Measurements from ENCODE around the gene RILPL1.
A peak's percentile ranks its signal among the peaks of the same experiment; 100 is the strongest.
"Not testable (repeated sequence)": the region's sequence is repeated elsewhere in the genome, so short reads cannot be mapped to it uniquely, and the experiment has no call there.

Gene RILPL1, protein sequence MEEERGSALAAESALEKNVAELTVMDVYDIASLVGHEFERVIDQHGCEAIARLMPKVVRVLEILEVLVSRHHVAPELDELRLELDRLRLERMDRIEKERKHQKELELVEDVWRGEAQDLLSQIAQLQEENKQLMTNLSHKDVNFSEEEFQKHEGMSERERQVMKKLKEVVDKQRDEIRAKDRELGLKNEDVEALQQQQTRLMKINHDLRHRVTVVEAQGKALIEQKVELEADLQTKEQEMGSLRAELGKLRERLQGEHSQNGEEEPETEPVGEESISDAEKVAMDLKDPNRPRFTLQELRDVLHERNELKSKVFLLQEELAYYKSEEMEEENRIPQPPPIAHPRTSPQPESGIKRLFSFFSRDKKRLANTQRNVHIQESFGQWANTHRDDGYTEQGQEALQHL

DNA sequence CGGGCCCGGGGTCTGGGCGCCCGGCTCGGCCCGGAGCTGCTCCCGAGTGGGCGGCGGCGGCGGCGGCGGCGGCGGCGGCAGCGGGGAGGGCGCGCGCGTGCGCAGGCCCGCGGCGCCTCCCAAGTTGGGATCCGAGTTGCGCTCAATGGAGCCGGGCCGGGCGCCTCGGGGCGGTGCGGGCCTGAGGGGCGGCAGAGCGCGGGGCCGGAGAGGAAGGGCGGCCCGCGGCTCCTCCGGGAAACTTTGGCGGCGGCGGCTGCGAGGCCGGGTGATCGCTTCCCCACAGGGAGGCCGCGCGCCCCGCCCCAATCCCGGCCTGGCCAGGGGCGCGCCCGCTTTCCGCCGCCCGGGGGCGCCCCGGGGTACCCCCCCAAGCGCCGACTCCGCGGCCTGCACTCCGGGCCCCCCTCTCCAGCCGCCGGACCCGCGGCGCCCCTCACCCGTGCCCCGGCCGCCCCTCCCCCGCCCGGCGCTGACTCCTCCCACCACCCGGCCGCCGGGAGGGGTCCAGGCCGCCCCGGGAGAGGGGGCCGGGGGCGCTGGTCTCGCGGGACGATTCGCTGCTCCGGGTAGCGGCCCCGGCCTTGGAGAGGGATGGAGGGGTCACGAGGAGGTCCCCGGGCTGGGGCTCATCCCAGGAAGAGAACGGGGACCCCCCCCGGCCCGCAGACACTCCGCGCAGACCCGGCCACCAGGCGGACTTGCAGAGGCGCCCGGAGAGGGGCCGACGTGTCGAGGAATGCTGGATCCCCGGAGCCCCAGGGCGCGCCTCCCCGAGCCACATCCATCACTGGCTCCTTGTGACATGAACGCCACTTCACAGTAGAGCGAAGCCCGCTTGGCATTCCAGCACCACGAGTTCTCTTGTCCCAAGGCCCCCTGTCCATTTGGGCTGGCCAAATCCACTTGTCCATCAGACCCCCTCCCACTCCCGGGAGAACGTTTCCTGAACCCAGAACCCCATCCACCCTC, at the start of gene RILPL1:
Gene RILPL1 (minus strand): TSS at position 48 of the 972 bp plus-strand sequence. CDS start 237 bp downstream, outside the sequence.
- DNase-seq (ENCODE audit: low read depth), result no peak

DNA sequence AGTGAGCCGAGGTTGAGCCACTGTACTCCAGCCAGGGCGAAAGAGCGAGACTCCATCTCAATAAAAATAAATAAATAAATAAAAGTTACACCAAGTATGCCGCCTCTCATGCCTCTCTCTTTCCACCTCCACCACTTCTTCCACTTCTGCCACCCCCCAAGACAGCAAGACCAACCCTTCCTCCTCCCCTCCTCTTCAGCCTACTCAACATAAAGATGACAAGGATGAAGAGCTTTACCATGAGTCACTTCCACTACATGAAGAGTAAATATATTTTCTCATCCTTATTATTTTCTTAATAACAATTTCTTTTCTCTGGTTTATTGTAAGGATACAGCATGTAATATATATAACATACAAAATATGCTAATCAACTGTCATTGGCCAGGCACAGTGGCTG, 47.3 kb upstream of the RILPL1 start:
- no peak for DNase-seq (ENCODE audit: low read depth)

DNA sequence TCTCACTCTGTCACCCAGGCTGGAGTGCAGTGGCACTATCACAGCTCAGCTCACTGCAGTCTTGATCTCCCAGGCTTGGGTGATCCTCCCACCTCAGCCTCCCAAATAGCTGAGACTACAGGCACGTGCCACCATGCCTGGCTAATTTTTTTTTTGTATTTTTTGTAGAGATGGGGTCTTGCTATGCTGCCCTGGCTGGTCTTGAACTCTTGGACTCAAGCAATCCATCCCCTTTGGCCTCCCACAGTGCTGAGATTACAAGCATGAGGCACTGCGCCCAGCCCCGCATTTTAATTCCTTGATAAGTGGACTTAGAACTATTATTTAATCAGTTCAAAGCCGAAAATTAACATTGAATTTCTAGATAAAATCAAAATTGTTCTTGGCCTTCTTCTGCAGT, 45.3 kb upstream of the RILPL1 start:
- DNase-seq (ENCODE audit: low read depth), result not testable (repeated sequence)

DNA sequence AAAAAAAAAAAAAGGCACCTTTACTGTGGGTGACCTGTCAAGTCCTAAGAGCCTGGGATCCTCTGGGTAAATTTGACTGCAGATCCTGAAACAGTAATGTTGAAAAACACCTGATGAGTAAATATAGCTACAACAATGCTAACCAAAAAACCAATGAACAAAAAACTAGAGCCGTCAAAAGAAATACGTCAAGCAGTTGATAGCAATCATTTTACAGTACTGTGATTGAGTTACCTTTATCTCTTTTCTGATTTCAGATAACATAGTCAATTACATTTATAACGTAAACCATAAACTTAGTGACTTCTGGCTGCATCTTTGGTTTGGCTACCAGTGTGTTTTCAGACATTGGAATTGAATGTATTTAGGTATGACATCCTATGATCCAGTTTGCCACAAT, 44.7 kb upstream of the RILPL1 start:
- DNase-seq (ENCODE audit: low read depth), result no peak

DNA sequence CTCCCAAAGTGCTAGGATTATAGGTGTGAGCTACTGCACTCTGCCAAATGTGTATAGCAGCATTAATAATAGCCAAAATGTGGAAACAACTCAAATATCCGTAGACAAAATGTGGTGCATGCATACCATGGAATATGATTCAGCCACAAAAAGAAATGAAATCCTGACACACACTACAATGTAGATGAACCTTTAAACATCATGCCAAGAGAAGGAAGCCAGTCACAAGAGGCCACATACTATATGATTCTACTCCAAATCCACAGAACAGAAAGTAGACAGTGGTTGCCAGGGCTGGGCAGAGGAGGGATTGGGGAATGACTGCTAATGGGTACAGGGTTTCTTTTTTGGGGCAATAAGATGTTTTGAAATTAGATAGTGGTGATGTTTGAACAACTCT, 43.1 kb upstream of the RILPL1 start:
- DNase-seq (ENCODE audit: low read depth), result no peak

DNA sequence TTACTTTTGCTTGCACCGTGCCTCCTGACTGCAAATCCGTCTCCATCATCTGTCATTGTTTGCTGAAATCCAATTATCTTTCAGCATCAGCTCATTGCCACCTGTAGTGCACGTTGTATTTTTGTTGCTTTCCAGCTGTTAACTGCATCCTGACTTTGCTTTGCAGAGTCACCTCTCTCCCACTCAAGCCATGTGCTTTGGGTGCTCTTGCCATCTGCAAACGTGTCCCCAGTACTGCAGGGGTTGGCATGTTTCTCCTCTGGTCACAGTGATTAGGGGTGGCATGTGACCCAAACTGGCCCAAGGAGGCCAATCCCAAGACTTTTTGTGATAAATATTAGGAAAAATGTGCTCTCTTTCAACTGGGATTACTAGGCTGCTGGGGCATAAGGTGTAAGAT, 40.4 kb upstream of the RILPL1 start:
- DNase-seq (ENCODE audit: low read depth), result no peak

DNA sequence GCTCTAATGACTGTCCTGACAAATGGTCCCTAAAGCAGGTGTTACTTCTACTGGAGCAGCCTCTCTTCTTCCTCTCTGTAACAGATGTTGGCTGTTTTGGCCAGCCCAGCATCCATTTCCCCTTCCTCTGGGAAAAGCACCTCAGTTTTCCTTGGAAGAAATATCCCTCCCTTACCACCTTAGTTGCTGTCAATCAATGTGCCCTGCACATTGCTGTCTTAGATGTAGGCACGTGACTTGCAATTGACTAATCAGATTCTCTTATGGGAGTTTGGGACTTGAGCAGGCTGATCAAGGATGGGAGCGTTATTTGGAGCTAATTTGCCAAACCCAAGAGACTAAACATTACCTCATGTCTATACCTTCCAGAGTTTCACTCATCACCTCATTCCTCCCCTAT, 38.9 kb upstream of the RILPL1 start:
- DNase-seq (ENCODE audit: low read depth), result no peak

DNA sequence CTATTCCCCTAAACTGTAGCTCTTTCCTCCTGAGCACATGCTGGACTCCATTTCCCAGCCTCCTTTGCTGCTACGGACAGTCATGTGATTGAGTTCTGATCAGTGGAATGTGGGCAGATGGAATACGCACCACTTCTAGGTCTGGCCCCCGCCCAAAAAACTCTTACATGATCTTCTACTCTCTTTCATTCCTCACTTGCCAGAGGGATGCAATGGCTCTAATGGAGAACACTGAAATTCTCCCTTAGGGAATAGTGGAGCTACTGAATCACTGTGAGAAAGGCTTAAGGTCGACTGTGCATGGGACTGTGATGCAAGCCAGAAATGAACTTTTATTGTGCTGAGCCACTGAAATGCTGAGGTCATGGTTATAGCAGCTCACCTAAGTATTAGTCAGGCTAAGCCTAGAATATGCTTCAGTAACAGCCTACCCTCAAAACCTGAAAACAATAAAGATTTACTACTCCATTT, 37.9 kb upstream of the RILPL1 start:
- DNase-seq (ENCODE audit: low read depth), result peak; percentile 30

DNA sequence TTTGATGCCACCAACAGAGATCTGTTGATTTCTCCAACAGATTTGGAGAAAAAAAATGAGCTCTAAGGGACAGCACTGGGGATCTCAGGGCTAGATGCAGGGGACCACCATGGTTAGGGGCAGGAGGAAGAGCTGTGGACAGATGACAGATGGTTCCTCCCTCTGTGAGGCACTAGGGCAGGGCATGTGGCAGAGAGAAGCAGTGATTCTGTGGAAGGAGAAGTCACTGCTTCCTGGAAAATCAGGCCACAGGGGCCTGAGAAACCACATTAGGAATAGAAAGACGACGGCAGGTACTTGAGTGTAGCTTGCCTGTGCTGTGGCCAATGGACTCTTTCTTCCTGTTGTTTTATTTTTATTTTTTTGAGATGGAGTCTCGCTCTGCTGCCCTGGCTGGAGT, 25.9 kb upstream of the RILPL1 start:
- DNase-seq (ENCODE audit: low read depth), result no peak

DNA sequence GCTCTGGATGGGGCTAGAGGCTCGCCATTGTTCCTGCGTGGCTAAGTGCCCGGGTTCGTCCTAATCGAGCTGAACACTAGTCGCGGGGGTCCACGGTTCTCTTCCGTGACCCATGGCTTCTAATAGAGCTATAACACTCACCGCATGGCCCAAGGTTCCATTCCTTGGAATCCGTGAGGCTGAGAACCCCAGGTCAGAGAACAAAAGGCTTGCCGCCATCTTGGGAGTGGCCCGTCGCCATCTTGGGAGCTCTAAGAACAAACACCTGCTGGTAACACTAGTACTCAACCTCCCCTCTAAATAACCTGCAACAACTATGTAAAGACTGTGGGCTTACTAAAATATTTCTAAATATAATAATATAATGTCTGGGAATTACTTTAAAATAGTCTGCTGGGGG, 25.0 kb upstream of the RILPL1 start:
- DNase-seq (ENCODE audit: low read depth), result not testable (repeated sequence)

DNA sequence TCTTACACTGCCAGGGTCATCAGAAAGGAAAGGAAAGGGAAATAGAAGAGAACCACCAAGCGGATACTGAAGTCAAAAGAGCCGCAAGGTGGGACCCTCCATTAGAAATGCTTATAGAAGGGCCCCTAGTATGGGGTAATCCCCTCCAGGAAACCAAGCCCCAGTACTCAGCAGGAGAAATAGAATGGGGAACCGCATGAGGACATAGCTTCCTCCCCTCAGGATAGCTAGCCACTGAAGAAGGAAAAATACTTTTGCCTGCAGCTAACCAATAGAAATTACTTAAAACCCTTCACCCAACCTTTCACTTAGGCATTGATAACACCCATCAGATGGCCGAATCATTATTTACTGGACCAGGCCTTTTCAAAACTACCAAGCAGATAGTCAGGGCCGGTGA, 21.3 kb upstream of the RILPL1 start:
- not testable (repeated sequence) for DNase-seq (ENCODE audit: low read depth)

DNA sequence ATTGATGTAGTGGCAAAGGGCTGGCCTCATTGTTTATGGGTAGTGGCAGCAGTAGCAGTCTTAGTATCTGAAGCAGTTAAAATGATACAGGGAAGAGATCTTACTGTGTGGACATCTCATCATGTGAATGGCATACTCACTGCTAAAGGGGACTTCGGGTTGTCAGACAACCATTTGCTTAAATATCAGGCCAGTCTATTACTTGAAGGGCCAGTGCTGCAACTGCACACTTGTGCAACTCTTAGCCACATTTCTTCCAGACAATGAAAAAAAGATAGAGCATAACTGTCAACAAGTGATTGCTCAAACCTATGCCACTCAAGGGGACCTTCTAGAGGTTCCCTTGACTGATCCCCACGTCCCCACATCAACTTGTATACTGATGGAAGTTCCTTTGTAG, 20.6 kb upstream of the RILPL1 start:
- DNase-seq (ENCODE audit: low read depth), result not testable (repeated sequence)

DNA sequence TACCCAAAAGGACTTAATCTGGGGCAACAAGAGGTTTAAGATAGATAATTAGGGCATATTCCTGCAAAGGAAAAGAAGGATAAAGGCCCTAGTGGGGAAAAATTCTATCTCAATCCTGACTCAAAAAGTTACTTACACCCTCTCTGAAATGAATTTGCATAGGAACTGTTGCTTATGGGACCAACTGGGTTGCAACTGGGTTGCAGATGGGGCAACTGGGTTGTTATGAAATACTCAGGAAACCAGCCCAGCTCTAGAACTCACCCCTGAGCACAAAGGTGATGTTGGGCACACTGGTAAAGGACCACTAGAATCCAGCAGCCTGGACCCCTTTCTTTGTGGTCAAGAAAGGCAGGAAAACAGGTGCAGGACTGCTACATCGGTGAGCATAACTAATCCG, 17.2 kb upstream of the RILPL1 start:
- DNase-seq (ENCODE audit: low read depth), result no peak

DNA sequence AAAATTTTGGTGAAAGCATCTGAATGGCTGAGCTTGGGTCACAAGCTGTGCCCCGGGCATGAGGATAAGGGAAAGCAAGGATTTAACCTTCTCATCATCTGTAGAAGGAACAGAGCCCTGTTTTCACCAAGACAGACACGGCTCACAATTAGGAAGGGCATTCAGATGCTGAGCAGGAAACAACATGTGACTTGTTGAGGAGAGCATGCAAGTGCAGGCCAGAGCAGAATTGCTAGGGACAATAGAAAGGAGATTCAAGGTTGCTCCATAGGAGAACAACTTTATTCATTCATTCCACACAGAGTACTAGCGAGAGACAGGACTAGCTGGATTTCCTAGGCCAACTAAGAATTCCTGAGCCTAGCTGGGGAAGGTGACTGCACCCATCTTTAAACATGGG, 14.6 kb upstream of the RILPL1 start:
- DNase-seq (ENCODE audit: low read depth), result no peak

DNA sequence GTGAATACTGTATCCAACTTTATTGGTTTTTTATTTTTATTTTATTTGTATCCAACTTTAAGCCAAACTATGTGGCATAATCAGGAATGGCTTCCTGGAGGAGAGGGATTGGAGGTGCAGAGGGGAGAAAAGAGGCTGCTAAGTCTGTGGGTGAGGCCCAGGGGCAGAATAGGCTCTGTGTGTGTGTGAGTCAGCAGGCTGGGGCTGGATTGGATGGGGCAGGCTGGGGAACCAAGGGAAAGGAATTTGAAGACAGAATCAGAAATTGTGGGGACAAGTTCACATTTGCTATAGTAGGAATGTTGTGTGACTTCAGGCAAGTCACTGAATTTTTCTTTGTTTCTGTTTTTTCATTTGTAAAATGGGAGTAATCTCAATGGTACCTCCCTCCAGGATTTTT, 12.8 kb upstream of the RILPL1 start:
- no peak for DNase-seq (ENCODE audit: low read depth)

DNA sequence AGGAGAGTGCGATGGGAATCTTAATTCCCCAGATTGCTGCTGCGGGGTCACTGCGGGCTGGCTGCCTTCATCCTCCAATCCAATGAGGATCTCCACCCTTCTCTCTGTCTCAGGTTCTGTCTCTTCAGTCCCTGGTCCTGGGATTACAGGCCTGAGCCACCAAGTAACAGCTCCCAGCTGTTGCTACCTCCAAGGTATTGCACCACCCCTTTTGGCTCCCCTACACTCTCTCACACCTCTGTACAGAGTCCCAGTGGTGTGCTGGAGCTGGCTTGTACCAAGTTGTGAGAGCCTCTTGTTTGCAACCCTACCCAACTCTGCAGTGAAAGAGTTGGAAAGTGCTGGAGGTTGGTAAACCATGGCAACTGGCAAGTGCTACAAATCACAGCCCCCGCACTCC, 10.0 kb upstream of the RILPL1 start:
- no peak for DNase-seq (ENCODE audit: low read depth)

DNA sequence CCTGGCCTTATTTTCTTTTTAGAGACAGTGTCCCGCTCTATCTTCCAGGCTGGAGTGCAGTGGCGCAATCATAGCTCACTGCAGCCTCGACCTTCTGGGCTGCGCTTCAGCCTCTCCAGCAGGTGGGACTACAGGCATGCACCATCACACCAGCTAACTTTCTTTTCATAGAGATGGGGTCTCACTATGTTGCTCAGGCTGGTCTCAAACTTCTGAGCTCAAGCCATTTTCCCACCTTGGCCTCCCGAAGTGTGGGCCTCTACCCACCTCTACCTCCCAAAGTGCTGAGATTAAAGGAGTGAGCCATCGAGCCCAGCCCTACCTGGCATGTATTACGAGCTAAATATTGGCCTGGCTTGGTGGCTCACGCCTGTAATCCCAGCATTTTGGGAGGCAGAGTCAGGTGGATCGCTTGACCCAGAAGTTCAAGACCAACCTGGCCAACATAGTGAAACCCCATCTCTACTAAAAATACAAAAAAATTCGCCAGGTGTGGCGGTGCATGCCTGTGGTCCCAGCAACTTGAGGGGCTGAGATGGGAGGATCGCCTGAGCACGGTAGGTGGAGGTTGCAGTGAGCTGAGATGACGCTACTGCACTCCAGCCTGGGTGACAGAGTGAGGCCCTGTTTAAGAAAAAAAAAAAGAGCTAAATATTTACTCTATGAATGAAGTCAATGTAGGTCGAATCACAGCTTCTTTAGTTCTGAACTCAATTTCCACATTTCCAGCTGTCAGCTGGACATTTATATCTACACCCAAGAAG, 7.6 kb upstream of the RILPL1 start:
- DNase-seq (ENCODE audit: low read depth), result no peak

DNA sequence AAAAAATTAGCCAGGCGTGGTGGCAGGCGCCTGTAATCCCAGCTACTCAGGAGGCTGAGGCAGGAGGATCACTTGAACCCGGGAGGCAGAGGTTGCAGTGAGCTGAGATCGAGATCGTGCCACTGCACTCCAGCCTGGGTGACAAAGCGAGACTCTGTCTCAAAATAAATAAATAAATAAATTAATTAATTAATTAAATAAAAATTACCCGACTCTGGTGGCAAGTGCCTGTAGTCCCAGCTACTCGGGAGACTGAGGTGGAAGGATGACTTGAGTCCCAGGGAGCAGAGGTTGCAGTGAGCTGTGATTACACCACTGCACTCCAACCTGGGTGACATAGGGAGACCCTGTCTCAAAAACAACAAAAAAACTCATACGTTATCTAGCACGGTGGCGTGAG, 2.4 kb upstream of the RILPL1 start:
- DNase-seq (ENCODE audit: low read depth), result not testable (repeated sequence)

DNA sequence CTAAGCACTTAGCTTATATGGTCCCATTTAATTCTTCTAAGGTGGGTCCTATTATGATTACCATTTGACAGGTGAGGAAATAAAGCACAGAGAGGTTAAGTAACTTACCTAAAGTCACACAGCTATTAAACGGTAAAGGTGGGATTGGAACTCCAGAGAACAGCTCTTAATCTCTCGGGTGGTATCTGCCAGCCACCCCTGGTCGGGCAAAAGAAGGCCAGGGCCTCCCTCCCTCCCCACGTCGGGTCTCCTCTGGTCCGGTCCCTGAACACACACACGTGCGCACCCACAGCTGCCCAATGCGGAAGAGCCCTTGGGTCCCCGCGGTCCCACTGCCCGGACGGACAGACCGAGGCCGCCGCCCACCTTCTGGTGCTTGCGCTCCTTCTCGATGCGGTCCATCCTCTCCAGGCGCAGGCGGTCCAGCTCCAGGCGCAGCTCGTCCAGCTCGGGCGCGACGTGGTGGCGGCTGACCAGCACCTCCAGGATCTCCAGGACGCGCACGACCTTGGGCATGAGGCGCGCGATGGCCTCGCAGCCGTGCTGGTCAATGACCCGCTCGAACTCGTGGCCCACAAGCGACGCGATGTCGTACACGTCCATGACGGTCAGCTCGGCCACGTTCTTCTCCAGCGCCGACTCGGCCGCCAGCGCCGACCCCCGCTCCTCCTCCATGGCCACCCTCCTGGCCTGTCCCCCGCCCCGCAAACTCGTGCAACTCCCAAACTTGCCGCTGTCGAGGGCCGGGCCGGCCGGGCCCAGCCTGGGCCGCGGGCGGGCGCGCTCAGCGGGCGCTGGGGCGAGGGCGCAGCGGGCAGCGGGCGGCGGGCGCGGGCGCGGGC, 490 bp downstream of the RILPL1 start:
- no peak for DNase-seq (ENCODE audit: low read depth)

DNA sequence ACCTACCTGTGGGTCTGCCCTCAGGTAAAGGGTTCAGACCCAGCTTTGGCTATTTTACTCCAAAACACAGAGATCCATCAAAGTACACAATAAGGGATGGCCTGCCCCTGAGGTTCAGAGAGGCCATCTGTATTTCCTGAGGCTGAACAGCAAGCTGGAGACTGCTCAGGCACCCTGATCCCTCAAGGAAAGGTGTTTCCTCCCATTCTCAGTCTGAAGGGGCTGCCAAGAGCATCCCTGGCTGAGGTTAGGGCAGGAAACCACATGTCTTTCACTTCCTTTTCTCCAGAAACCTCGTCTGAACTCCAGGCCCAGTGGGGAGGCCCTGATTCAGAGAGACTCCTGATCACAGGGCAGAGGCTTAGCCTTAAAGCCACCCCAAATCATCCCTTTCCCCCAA, 1.5 kb downstream of the RILPL1 start:
- no peak for DNase-seq (ENCODE audit: low read depth)

DNA sequence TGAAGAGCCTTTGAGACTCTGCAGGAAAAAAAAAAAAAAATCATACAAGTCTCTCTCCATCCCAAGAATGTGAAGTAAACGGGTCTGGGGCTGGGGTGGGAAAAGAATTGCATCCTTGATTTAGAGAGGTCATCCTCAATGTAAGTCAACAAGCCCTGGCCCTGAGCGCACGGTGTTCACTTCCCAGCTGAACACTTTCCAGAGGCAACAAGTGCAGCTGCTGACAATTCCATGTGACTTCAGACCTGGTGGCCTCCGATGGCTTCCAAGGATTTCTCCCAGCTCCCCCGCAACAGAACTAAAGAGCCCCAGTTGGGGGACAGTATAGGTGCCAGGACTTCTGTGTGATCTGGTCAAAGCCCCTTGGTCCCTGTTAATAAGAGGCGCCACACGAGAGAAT, 2.4 kb downstream of the RILPL1 start:
- DNase-seq (ENCODE audit: low read depth), result no peak
